Retinal pigment epithelial cell (primary cell): ENCODE data around the gene OR2G6.
"Not testable (repeated sequence)": the region's sequence is repeated elsewhere in the genome, so short reads cannot be mapped to it uniquely, and the experiment has no call there.

Source experiments
- DNase-seq: peaks from one replicate; pipeline ENCODE4 v3.0.0-alpha.2; 2010; ENCODE audit warnings: low read depth
- H3K4me3 ChIP-seq: 2 replicates; pipeline ENCODE4 v1.5.1; 2011; ENCODE audit warnings: mild to moderate bottlenecking, low read length, control low read depth, moderate library complexity
- CTCF ChIP-seq: conservative IDR thresholded peaks from 2 replicates; pipeline ENCODE4 v1.5.1; 2011; ENCODE audit warnings: low read depth, low read length, control low read depth, inconsistent platforms

Gene OR2G6

GRCh38 chr1:248565530-248566373 lies 57.9 kb downstream of the OR2G6 start:
- not testable (repeated sequence) for DNase-seq, H3K4me3 ChIP-seq

- not testable (repeated sequence) for DNase-seq, H3K4me3 ChIP-seq
Observed at GRCh38 chr1:248569049-248569448, 61.2 kb downstream of the OR2G6 start.

GRCh38 chr1:248570811-248571210 lies 62.9 kb downstream of the OR2G6 start:
- H3K4me3 ChIP-seq, DNase-seq: not testable (repeated sequence)

GRCh38 chr1:248572049-248572448 lies 64.2 kb downstream of the OR2G6 start:
- not testable (repeated sequence) for H3K4me3 ChIP-seq, DNase-seq

GRCh38 chr1:248573856-248574255 lies 66.0 kb downstream of the OR2G6 start:
- not testable (repeated sequence) for DNase-seq

GRCh38 chr1:248574657-248575056 lies 66.8 kb downstream of the OR2G6 start, which contains the start of gene OR2T34:
Gene OR2T34, minus strand, starts transcription at chr1:248574757. Its CDS starts 0 bp downstream, at chr1:248574757.
- not testable (repeated sequence) for DNase-seq, H3K4me3 ChIP-seq

More at GRCh38 chr1:248573856-248574255, 66.0 kb downstream of the OR2G6 start:
- H3K4me3 ChIP-seq = not testable (repeated sequence)

GRCh38 chr1:248576260-248576980 lies 68.5 kb downstream of the OR2G6 start:
- no peak for DNase-seq
- no peak for TF ChIP-seq CTCF

More at GRCh38 chr1:248576260-248576980, 68.5 kb downstream of the OR2G6 start:
- H3K4me3 ChIP-seq = no peak overlapping the region
